ENCODE results near the gene MX2. TPM values are rescaled to one million over a fixed set of nuclear protein-coding genes. Genes with fewer than 3 reads are reported as not detected.

MX2 gene
- total and polyA plus RNA-seq, 2 donors (not counting 1 experiment from before 2014, with no cell fraction given) = 51.2 to 64.3 TPM

- peak overlapping the region; percentile 90 for H3K27ac Mint-ChIP-seq
- Histone ChIP-seq H3K27me3 (replicated peaks in 1 of 4; ENCODE audit: control extremely low read depth in 1 of 4, control insufficient read depth in 3 of 4, insufficient read depth in 4 of 4, low read length in 3 of 4) (no peaks in the 10 kb centered on the region), H3K4me2 (replicated peaks; ENCODE audit: low read depth, low read length, poor library complexity, severe bottlenecking) (peak overlapping the region; percentile 80), H4K20me1 (ENCODE audit: control insufficient read depth, insufficient read depth, low read length, poor library complexity, severe bottlenecking) (no peaks in the 10 kb centered on the region), H2AFZ (ENCODE audit: insufficient read depth, low read depth, low read length, poor library complexity, severe bottlenecking) (no peak overlapping the region), H3K36me3 (replicated peaks in 1 of 2; ENCODE audit: control extremely low read depth in 1 of 2, control insufficient read depth in 1 of 2, extremely low read depth in 1 of 2, insufficient read depth in 2 of 2, low read length in 1 of 2) (peaks cover 0 to 19% of the 10 kb centered on the region in 2 experiments), H3K9me3 (ENCODE audit: control extremely low read depth in 1 of 3, control insufficient read depth in 2 of 3, insufficient read depth in 1 of 3, low read length in 2 of 3) (no peaks in the 10 kb centered on the region), H3K27ac (ENCODE audit: low read length in 2 of 2) (peak overlapping the region; percentile 69 to 88), H3K9ac (ENCODE audit: low read length) (peak overlapping the region; percentile 57), H3K79me2 (ENCODE audit: control insufficient read depth, insufficient read depth, low read length) (peaks cover 61% of the 10 kb centered on the region), H3K4me3 (ENCODE audit: control extremely low read depth in 1 of 5, extremely low read depth in 1 of 5, insufficient read depth in 1 of 5, low read depth in 2 of 5, low read length in 4 of 5) (peak overlapping the region in 3 of 5 experiments; percentile 28 to 81 (median 69)), H3K4me1 (ENCODE audit: control insufficient read depth in 2 of 2, insufficient read depth in 2 of 2, low read length in 2 of 2) (peaks cover 79 to 96% of the 10 kb centered on the region in 2 donors)
- TF ChIP-seq EZH2 (IDR thresholded peaks at IDR 0.05; ENCODE audit: borderline replicate concordance, insufficient read depth, low read depth, low read length, poor library complexity, severe bottlenecking) = no peak
- no peak for TF ChIP-seq CTCF (IDR thresholded peaks at IDR 0.05)
- POLR2A ChIA-PET = no interaction called here
- intact Hi-C loops (cut with micrococcal nuclease) = loop anchor here (5.0 to 10.0 kb wide), 3 partner anchors 84 to 868 kb away; no protein-coding TSS in a partner anchor
- 75% methylated on average over 11 of the region's 12 CpGs for WGBS (ENCODE audit: insufficient coverage)
- H3K27me3 Mint-ChIP-seq = no peaks in the 10 kb centered on the region
- H3K9me3 Mint-ChIP-seq (ENCODE audit: insufficient read depth) = no peaks in the 10 kb centered on the region
- peak overlapping the region; percentile 74 for H3K4me3 Mint-ChIP-seq
- H3K4me1 Mint-ChIP-seq = peaks cover 93% of the 10 kb centered on the region
- DNase-seq = peak; percentile 17
- CTCF ChIA-PET = interaction anchor here (1.0 to 4.1 kb wide), 5 partner anchors 10 to 83 kb away, joined by 3 to 46 read pairs (median 3); partner anchors contain the start of gene MX1
- ATAC-seq (ENCODE audit: low read depth) = no peak
These were observed 4.8 kb downstream of the MX2 start for GRCh38 chr21:41366522-41367151.

Measured in B cell (primary cell).